ENCODE results near the gene KAZN.

GRCh38 chr1:14872762-14873161 is 274.3 kb downstream of the KAZN start:
- TF ChIP-seq EZH2phosphoT487 (IDR thresholded peaks at IDR 0.05; ENCODE audit: borderline replicate concordance, low read length), result no peak
- TF ChIP-seq CTCF (IDR thresholded peaks at IDR 0.05; ENCODE audit: low read depth, low read length, poor library complexity, severe bottlenecking), result no peak
